Stimulated activated effector memory CD8-positive, alpha-beta T cell treated with anti-CD3 and anti-CD28 coated beads, Interleukin-12 subunit alpha, Interleukin-12 subunit beta, amount 100 ng/mL, for 72 hours (primary cell): Measurements from ENCODE around the gene DNER.
A peak's percentile ranks its signal among the peaks of the same experiment; 100 is the strongest.
"Not testable (repeated sequence)": the region's sequence is repeated elsewhere in the genome, so short reads cannot be mapped to it uniquely, and the experiment has no call there.

Experiments
- ATAC-seq: fragments of 150-1000 bp; cut with Tn5 transposase; 2 replicates; pipeline ENCODE4 v1.10.0; 2021
- DNase-seq, 2 donors: peaks; one replicate each; pipeline ENCODE4 v3.0.0; 2021 to 2022; ENCODE audit warnings: low spot score in 2 of 2
- H3K27ac Mint-ChIP-seq: one replicate; pipeline ENCODE4 v1.8.0; 2022; ENCODE audit warnings: mild to moderate bottlenecking, mixed read lengths
- H3K36me3 Mint-ChIP-seq: one replicate; pipeline ENCODE4 v1.8.0; 2022; ENCODE audit warnings: mild to moderate bottlenecking, mixed read lengths
- H3K4me1 Mint-ChIP-seq: one replicate; pipeline ENCODE4 v1.8.0; 2022; ENCODE audit warnings: mixed read lengths
- H3K4me3 Mint-ChIP-seq: one replicate; pipeline ENCODE4 v1.8.0; 2022; ENCODE audit warnings: mild to moderate bottlenecking, mixed read lengths
- H3K9me3 Mint-ChIP-seq: one replicate; pipeline ENCODE4 v1.8.0; 2022; ENCODE audit warnings: mixed read lengths

Gene DNER

GRCh38 chr2:229693845-229694244 is 20.5 kb downstream of the DNER start:
- DNase-seq, H3K4me1 Mint-ChIP-seq, ATAC-seq, H3K9me3 Mint-ChIP-seq, H3K27ac Mint-ChIP-seq, H3K36me3 Mint-ChIP-seq, H3K4me3 Mint-ChIP-seq: not testable (repeated sequence)

GRCh38 chr2:229691631-229692030 is 22.7 kb downstream of the DNER start:
- Mint-ChIP-seq H3K27ac (no peak overlapping the region), H3K36me3 (no peaks in the 10 kb centered on the region), H3K4me3 (no peak overlapping the region), H3K9me3 (no peaks in the 10 kb centered on the region), H3K4me1 (no peaks in the 10 kb centered on the region)
- no peak for DNase-seq
- no peak for ATAC-seq

- H3K4me3 Mint-ChIP-seq = no peak overlapping the region
- no peak for ATAC-seq
- no peaks in the 10 kb centered on the region for H3K36me3 Mint-ChIP-seq
These were observed 25.0 kb downstream of the DNER start for GRCh38 chr2:229689307-229689839.

GRCh38 chr2:229688141-229688540 is 26.2 kb downstream of the DNER start:
- H3K27ac Mint-ChIP-seq = no peak overlapping the region
- H3K36me3 Mint-ChIP-seq = no peaks in the 10 kb centered on the region
- H3K4me3 Mint-ChIP-seq = no peak overlapping the region
- DNase-seq (no peak), ATAC-seq (no peak)
- H3K4me1 Mint-ChIP-seq = no peaks in the 10 kb centered on the region
- no peaks in the 10 kb centered on the region for H3K9me3 Mint-ChIP-seq

More at GRCh38 chr2:229689307-229689839, 25.0 kb downstream of the DNER start:
- Mint-ChIP-seq H3K4me1 (no peaks in the 10 kb centered on the region), H3K9me3 (no peaks in the 10 kb centered on the region), H3K27ac (no peak overlapping the region)
- DNase-seq = no peak

- H3K27ac Mint-ChIP-seq = no peak overlapping the region
- ATAC-seq = no peak
- no peaks in the 10 kb centered on the region for H3K4me1 Mint-ChIP-seq
- no peak overlapping the region for H3K4me3 Mint-ChIP-seq
- no peaks in the 10 kb centered on the region for H3K36me3 Mint-ChIP-seq
- no peak for DNase-seq
- no peaks in the 10 kb centered on the region for H3K9me3 Mint-ChIP-seq
These were observed 28.0 kb downstream of the DNER start for GRCh38 chr2:229686122-229686919.

- no peak overlapping the region for H3K27ac Mint-ChIP-seq
- H3K4me1 Mint-ChIP-seq = no peaks in the 10 kb centered on the region
- H3K9me3 Mint-ChIP-seq = no peaks in the 10 kb centered on the region
- no peak for DNase-seq
- no peak for ATAC-seq
- no peaks in the 10 kb centered on the region for H3K36me3 Mint-ChIP-seq
- H3K4me3 Mint-ChIP-seq = no peak overlapping the region
These were observed 29.3 kb downstream of the DNER start for GRCh38 chr2:229684942-229685562.

GRCh38 chr2:229679393-229680125 is 34.8 kb downstream of the DNER start:
- Mint-ChIP-seq H3K4me1 (no peaks in the 10 kb centered on the region), H3K4me3 (no peak overlapping the region), H3K36me3 (no peaks in the 10 kb centered on the region), H3K9me3 (no peaks in the 10 kb centered on the region), H3K27ac (no peak overlapping the region)
- ATAC-seq = no peak
- DNase-seq = no peak

GRCh38 chr2:229675569-229675968 is 38.8 kb downstream of the DNER start:
- Mint-ChIP-seq H3K9me3 (no peaks in the 10 kb centered on the region), H3K27ac (no peak overlapping the region), H3K4me3 (no peak overlapping the region), H3K4me1 (no peaks in the 10 kb centered on the region), H3K36me3 (no peaks in the 10 kb centered on the region)
- no peak for DNase-seq
- ATAC-seq = no peak

GRCh38 chr2:229674830-229675530 is 39.4 kb downstream of the DNER start:
- Mint-ChIP-seq H3K27ac (no peak overlapping the region), H3K4me1 (no peaks in the 10 kb centered on the region)
- no peak for ATAC-seq

GRCh38 chr2:229673676-229674075 is 40.7 kb downstream of the DNER start:
- Mint-ChIP-seq H3K4me3 (no peak overlapping the region), H3K27ac (no peak overlapping the region), H3K9me3 (no peaks in the 10 kb centered on the region), H3K4me1 (no peaks in the 10 kb centered on the region), H3K36me3 (no peaks in the 10 kb centered on the region)
- DNase-seq = no peak
- ATAC-seq = peak; percentile 17

More at GRCh38 chr2:229674830-229675530, 39.4 kb downstream of the DNER start:
- no peaks in the 10 kb centered on the region for H3K9me3 Mint-ChIP-seq
- no peak for DNase-seq
- H3K4me3 Mint-ChIP-seq = no peak overlapping the region
- no peaks in the 10 kb centered on the region for H3K36me3 Mint-ChIP-seq

- Mint-ChIP-seq H3K27ac (no peak overlapping the region), H3K4me1 (no peaks in the 10 kb centered on the region), H3K9me3 (no peaks in the 10 kb centered on the region), H3K36me3 (no peaks in the 10 kb centered on the region), H3K4me3 (no peak overlapping the region)
- no peak for ATAC-seq
- DNase-seq = no peak
These were observed 42.3 kb downstream of the DNER start for GRCh38 chr2:229672021-229672420.

- H3K27ac Mint-ChIP-seq = no peak overlapping the region
- ATAC-seq (no peak), DNase-seq (no peak)
- no peak overlapping the region for H3K4me3 Mint-ChIP-seq
- H3K9me3 Mint-ChIP-seq = no peaks in the 10 kb centered on the region
- H3K36me3 Mint-ChIP-seq = no peaks in the 10 kb centered on the region
- H3K4me1 Mint-ChIP-seq = no peaks in the 10 kb centered on the region
These were observed 44.5 kb downstream of the DNER start for GRCh38 chr2:229669841-229670240.

- Mint-ChIP-seq H3K4me1 (no peaks in the 10 kb centered on the region), H3K9me3 (no peaks in the 10 kb centered on the region), H3K27ac (no peak overlapping the region), H3K36me3 (no peaks in the 10 kb centered on the region), H3K4me3 (no peak overlapping the region)
- DNase-seq (no peak), ATAC-seq (no peak)
These were observed 47.5 kb downstream of the DNER start for GRCh38 chr2:229666811-229667210.

- no peaks in the 10 kb centered on the region for H3K36me3 Mint-ChIP-seq
- no peak overlapping the region for H3K27ac Mint-ChIP-seq
- H3K4me1 Mint-ChIP-seq = no peaks in the 10 kb centered on the region
- DNase-seq = no peak
- no peak for ATAC-seq
- H3K9me3 Mint-ChIP-seq = no peaks in the 10 kb centered on the region
- no peak overlapping the region for H3K4me3 Mint-ChIP-seq
These were observed 49.2 kb downstream of the DNER start for GRCh38 chr2:229665158-229665557.

- no peaks in the 10 kb centered on the region for H3K4me1 Mint-ChIP-seq
- no peak for DNase-seq
- no peak overlapping the region for H3K27ac Mint-ChIP-seq
- no peaks in the 10 kb centered on the region for H3K36me3 Mint-ChIP-seq
- H3K4me3 Mint-ChIP-seq = no peak overlapping the region
- ATAC-seq = no peak
- H3K9me3 Mint-ChIP-seq = no peaks in the 10 kb centered on the region
These were observed 52.9 kb downstream of the DNER start for GRCh38 chr2:229661478-229661877.
